IPS DF 4.7 (cell line): ENCODE results near the gene RAB3A.
"Not testable (repeated sequence)": the region's sequence is repeated elsewhere in the genome, so short reads cannot be mapped to it uniquely, and the experiment has no call there.

Experiments
- DNase-seq: peaks from one replicate; pipeline ENCODE4 v3.0.0-alpha.2; 2013; ENCODE audit warnings: low spot score; ENCODE audit errors: extremely low read depth

RAB3A gene

GRCh38 chr19:18171605-18172327 is 32.1 kb downstream of the RAB3A start:
- no peak for DNase-seq

DNA sequence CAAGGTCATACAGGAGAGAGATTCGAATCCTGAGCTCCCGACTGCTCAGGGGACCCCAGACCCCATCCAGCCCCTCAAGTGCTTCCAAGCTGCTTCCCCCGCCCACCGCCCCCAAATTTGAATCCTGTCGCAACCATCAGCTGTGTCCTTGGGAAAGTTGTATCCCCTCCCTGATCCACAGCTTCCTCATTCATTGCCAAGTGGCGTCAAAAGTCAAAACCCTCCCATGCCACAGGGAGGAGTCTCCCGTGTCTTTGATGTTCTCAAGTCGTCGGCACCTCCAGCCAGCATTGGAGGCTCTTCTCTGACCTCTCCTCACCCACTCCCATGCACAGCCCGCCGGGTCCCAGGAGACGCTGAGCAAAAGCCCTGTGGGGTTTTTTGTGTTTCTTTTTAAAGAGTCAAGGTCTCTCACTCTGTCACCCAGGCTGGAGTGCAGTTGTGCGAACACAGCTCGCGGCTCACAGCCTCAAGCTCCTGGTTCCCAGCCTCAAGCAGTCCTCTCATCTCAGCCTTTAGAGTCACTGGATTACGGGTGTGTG is 33.1 kb downstream of the RAB3A start:
- DNase-seq, result no peak

DNA sequence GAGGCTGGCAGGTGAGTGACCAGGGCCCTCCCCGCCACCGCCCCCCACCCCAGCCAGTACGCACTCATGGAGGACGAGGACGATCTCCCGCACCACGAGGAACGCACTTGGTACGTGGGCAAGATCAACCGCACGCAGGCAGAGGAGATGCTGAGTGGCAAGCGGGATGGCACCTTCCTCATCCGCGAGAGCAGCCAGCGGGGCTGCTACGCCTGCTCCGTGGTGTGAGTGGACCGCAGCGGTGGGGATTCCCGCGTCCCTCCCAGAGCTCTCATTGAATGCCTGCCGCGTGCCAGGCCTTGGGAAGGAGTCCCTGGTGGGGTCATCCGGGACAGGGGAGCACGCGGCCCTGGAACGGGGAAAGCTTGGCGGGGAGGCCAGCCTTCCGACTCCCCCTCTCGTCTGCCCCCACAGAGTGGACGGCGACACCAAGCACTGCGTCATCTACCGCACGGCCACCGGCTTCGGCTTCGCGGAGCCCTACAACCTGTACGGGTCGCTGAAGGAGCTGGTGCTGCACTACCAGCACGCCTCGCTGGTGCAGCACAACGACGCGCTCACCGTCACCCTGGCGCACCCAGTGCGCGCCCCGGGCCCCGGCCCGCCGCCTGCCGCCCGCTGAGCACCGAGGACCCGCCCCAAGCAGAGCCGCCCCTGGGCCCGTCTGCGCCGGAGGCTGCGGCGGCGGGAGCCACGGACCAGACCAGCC is 35.0 kb downstream of the RAB3A start:
- no peak for DNase-seq

DNA sequence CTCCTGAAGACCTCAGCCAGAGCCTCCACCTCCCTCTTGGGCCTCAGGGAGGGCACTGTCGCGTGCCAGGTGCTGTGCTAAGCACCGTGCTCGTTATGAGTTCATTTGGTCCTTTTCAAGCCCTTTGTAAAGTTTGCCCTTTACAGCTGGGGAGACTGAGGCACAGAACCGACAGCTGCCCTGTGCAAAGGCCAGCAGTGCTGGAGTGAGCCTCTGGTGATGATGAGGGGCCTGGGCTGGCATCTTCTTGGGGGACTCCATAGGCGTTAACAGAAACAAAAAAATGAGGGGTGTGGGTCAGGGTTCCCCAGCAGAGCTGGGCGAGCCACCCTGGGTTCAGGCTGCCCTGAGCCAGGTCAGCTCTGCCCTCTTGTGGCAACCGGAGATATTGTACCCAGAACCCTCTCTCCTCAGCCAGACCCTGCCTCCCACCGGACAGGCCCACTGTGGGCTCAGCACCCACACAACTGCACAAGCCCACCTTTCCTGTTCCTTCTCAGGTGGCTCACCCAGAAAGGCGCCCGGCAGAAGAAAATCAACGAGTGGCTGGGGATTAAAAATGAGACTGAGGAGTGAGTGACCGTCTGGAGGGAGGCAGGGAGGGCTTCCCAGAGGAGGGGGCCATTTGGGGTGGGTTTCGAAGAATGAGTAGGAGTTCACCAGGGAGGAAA is 35.7 kb downstream of the RAB3A start:
- DNase-seq, result no peak

DNA sequence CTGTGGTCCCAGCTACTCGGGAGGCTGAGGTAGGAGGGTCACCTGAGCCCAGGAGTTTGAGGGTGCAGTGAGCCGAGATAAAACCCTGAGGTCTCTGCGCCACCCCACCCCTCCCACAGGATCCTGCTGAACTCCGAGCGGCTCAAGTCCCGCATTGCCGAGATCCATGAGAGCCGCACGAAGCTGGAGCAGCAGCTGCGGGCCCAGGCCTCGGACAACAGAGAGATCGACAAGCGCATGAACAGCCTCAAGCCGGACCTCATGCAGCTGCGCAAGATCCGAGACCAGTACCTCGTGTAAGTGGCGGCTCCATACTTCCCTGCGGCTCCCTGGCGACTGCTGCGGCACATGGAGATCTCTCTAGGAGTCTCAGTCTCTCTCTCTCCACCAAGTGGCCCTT is 36.8 kb downstream of the RAB3A start:
- DNase-seq, result no peak

GRCh38 chr19:18165794-18166544 is 37.9 kb downstream of the RAB3A start:
- no peak for DNase-seq

DNA sequence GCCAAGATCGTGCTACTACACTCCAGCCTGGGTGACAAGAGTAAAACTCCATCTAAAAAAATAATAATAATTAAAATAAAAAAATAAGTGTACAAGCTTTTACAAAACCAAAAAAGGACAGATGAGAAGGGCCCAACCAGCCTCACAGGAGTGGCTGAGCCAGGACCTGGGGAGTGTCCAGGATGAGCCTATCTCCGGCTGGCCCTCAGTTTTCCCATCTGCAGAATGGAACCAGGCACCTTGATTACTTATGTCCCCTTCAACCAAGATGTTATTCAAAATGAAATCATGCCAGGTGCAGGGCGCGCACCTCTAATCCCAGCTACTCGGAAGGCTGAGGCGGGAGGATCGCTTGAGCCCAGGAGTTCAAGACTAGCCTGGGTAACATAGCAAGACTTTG is 39.8 kb downstream of the RAB3A start:
- no peak for DNase-seq

GRCh38 chr19:18161636-18162002 is 42.2 kb downstream of the RAB3A start:
- no peak for DNase-seq

DNA sequence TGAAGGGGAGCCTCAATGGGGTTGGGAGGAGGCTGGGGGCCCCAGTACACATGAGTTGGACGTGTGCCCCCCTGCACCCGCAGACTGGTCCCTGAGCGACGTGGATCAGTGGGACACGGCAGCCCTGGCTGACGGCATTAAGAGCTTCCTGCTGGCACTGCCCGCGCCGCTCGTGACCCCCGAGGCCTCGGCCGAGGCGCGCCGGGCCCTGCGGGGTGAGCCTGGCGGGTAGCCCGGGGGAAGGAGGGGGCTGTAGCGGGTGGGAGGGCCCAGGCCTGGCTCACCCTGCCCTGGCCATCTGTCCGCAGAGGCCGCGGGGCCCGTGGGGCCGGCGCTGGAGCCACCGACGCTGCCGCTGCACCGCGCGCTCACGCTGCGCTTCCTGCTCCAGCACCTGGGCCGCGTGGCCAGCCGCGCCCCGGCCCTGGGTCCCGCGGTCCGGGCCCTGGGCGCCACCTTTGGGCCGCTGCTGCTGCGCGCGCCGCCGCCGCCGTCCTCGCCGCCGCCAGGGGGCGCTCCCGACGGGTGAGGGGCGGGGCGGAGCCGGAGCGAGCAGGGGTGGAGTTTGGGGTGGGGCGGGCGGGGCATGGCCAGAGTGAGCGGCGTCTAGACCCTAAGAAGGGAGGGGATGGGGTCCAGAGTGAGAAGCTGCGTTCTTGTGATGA is 42.7 kb downstream of the RAB3A start:
- no peak for DNase-seq

DNA sequence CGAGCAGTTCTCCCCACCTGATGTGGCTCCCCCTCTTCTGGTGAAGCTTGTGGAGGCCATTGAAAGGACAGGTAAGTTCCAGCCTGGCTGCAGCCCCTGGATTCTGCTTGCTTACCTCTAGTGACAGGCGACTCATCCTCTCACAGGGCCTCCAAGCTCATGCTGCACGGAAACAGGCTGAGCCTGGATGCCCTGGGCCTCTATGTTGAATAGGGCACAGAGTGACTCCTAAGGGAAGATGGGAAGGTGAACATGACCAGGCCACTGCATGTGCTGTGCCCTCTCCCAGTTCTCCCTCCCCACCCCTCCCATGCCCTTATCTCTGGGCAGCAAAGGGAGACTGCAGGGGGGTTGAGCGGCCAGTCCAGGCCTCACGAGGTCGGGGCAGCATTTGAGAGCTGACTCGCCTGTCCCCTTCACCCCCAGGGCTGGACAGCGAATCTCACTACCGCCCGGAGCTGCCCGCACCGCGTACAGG is 43.3 kb downstream of the RAB3A start:
- DNase-seq, result no peak

DNA sequence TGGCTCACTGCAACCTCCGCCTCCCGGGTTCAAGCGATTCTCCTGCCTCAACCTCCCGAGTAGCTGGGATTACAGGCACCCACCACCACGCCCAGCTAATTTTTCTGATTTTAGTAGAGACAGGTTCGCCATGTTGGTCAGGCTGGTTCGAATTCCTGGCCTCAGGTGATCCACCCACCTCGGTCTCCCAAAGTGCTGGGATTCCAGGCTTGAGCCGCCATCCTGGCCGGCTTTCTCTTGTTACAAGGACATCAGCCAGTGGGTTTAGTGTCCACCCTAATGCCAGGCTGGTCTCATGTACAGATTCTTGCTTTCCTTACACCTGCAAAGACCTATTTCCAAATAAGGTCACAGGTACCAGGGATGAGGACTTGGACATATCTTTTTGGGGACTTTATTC is 44.0 kb downstream of the RAB3A start:
- DNase-seq, result no peak

- DNase-seq, result not testable (repeated sequence)
These were observed 44.7 kb downstream of the RAB3A start for GRCh38 chr19:18159059-18159616.

- no peak for DNase-seq
These were observed 45.4 kb downstream of the RAB3A start for GRCh38 chr19:18158467-18158866.

- no peak for DNase-seq
These were observed 46.3 kb downstream of the RAB3A start for GRCh38 chr19:18157465-18158063.

GRCh38 chr19:18156841-18157464 is 46.9 kb downstream of the RAB3A start:
- DNase-seq, result no peak

- no peak for DNase-seq
These were observed 47.6 kb downstream of the RAB3A start for GRCh38 chr19:18156268-18156667.

GRCh38 chr19:18155095-18156087 is 48.5 kb downstream of the RAB3A start:
- DNase-seq, result no peak

DNA sequence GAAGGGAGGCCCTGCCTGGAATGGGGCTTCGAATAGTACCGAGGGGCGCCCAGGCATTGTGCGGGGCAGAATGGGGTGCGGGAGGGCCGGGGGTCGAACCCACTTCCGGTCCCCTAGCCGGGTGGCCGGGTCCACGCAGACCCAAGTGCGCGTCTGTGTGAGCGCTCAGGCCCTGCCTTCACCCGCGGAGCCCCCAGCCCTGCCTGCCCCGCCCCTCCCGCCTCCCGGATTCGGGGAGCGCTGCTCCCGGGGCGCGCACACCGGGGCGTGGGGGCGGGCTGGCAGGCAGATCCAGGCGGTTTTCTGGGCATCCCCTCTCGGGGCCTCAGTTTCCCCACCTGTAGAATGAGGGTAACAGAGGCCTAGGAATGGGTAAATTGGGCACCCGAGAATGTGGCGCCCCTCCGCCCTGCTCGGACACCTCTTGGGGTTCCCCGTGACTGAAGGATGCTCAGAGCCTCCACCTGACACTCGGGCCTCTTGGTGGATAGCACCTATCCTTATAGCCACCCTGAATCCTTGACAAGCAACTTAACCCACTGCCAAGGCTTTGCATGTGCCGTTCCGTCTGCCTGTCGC is 50.2 kb downstream of the RAB3A start:
- no peak for DNase-seq
